ENCODE data around the gene C16orf74.
A peak's percentile ranks its signal among the peaks of the same experiment; 100 is the strongest.

The C16orf74 gene

DNA sequence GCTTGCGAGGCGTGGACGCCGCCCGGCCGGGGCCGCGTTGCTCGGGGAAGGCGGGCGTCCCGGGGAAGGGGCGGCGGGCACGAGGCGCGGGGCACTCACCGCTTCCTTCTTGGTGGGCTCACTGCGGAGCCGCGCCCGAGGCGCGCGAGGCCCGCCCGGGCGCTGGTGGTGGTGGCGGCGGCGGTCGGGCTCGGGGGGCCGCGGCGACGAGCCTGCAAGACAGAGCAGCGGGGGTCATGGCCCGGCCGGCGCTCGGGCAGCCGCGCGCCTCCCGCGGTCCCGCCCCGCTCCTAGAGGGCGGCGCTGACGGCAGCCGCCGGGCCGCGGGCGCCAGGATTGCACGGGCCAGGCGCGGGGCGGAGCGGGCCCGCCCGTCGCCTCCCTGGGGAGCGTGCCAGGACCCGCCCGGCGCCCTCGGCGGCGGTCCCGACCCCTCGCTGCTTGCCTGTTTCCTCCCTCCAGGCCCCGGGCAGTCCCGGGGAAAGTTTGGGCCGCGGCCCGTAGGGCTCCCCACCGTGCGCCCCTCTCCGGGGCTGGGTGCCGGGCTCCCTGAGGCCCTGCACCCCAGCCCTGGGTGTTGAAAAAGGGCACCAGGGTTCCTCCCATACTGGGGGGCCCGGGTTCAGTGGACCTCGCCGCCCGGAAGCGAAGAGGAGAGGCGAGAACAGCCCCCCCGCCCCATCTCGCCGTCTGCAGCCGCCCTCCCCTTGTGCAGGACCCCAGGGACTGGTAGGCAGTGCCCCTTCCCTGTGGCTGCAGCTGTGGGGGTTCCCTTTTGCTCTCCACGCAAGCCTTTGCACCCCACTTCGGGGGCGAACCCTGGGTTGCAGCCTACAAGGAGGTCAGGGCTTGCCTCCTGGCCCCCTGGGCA is at the start of gene C16orf74:
TSS of gene C16orf74 (minus strand) at position 270 of the 871 bp plus-strand sequence. CDS start 15,879 bp downstream, outside the sequence.
- DNase-seq (ENCODE audit: low read depth, low spot score) = no peak

DNA sequence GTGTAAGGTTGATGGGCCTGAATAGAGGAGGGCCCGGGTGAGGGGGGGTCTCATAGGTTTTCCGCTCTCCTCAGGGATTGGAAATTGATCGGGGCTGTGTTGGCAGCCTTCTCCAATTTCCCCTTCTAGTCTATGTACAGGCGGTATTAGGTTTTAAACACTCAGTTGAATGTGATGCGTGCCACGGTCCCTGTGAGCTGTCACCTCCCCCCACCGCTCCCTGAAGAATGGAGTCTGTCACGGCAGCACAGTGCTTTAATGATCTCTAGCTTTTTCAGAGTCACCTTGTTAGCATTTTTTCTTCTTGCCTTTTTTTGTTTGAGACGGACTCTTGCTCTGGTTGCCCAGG is 49.4 kb upstream of the C16orf74 start:
- no peak for DNase-seq (ENCODE audit: low read depth, low spot score)

DNA sequence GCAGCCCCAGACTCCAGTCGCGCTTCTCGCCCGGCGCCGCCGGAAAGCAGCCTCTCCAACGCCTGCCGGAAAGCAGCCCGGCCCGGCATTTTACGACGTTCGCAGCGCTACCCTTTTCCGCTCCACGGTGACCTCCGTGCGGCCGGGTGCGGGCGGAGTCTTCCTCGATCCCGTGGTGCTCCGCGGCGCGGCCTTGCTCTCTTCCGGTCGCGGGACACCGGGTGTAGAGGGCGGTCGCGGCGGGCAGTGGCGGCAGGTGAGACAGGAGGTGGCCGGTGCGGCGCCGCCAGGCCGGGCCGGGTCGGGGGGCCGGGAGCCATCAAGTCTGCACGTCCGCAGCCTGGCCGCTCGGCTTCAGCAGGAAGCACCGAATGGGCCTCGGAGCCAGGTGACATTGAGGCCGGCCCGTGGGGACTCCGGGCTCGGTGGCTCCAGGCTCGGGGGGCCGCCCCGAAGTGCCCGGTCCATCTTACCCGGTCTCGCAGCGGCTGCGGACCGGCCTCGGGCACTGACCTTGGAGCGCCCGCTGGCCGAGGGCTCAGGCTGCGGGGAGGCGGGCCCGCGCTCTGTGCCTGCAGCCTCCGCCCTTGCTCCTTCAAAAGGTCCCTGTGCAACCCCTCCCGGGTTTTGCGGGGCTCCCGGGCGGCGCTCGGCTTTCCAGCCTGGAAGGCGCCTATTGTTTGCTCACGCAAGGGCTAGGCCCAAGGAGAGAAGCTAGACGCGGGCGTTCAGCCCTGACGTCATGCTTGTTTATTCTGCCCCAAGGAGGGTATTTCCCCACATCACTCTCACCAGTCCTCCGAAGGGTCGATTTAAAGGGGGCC is 48.8 kb upstream of the C16orf74 start, which contains the start of the genes COX4I1 and EMC8:
TSS of gene COX4I1 (plus strand) at position 199 of the 824 bp plus-strand sequence. CDS start 1,511 bp downstream, outside the sequence.
TSS of gene EMC8 (minus strand) at position 48 of the 824 bp plus-strand sequence. CDS start 249 bp downstream, outside the sequence.
- DNase-seq (ENCODE audit: low read depth, low spot score) = peak; percentile 73

DNA sequence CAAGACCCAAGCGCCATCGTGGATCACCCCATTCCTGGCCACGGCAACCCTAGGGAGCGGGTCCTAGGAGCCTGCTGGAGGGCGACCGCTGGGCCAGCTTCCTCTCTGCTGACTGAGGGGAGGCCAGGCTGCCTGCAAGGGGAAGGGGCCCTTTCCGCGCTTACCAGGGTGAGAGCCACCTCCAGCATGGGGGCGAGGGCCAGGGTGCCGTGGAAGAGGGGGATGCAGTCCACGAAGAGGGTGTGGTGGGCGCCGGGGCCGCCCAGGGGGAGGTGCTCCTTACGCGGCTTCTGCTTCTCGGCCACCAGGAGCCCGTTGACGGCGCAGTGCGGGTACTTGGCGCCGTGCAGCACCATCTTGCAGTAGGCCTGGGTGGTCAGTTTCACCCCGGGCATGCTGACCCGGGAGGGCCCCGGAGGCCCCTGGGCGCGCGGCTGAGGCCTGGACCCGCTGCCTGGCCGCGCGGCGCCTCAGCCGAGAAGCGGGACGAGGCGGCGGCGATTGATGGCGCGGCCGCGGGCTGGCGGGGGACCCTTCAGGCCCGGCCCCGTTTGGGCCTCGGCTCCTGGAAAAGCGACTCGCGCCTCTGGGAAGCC is 48.1 kb upstream of the C16orf74 start:
- DNase-seq (ENCODE audit: low read depth, low spot score) = no peak

DNA sequence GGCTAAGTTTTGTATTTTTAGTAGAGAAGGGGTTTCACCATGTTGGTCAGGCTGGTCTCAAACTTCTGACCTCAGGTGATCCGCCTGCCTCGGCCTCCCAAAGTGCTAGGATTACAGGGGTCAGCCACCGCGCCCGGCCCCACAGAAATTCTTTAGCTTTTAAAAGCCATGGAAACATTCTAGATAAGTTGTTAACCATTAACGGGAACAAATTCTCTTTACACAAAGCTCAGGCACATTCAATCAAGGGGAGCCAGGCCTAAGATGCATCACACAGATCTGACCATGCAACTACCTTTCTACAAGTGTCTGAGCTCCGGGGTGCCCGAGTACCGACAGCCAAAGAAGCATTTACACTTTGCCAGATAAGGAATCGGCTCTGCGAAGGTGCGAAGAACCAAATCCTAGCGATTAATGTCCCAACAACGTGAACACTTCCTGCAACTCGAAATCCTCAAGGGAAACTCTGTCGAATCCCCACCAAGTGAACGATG is 47.4 kb upstream of the C16orf74 start:
- no peak for DNase-seq (ENCODE audit: low read depth, low spot score)

DNA sequence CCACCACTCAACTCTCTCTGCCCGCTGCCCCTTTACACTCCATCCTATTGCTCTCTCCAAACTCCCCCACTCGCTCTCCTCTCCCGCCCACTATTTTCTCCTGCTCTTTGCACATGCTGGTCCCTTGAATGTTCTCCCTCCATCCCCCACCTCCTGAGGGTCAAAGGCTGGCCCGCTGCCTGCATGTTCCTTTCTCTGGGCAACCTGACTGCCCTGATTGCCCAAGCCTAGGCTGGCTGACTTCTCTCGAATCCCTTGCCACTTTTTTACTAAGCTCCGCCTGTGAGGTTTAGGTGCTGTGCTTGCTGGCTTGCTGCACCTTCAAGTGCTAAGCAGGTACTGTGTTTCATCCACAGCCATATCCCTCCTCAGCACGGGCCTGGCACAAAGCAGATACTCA is 45.7 kb upstream of the C16orf74 start:
- no peak for DNase-seq (ENCODE audit: low read depth, low spot score)

DNA sequence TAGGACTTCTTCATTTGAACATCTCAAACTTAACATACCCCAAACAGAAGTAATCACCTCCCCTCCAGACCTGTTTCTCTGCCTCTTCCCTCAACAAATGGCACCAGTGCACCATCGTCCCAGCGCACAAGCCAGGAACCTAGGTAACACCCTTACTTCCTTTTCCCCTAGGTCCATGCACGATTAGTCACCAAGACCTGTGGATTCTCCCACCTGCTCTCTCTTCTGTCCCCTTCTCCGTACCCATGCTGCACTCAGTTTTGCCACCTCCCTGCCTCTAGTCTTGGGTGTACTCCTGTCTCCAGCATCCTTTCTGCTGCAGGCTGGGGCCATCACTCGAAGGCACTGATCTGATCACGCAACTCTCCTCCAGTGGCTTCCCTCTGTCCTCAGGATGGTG is 45.3 kb upstream of the C16orf74 start:
- no peak for DNase-seq (ENCODE audit: low read depth, low spot score)

DNA sequence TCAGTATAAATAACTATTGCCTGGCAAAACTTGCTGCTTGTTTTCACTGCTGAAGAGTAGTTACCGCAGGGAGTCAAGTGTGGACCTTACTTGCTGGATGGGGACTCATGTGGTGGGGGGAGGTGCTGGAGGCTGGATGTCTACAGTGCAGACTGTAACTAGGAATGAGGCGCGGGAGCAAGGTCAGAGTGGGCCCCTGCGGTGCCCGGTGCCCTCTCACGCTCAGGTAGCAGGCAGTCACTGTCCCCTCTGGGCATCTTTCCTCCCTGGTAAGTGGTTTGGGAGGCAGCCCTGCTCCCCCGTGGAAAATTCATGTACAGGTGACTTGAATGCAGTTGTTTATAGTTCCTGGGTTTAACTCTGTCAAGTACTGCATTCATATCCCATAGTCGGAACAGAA is 43.8 kb upstream of the C16orf74 start:
- DNase-seq (ENCODE audit: low read depth, low spot score) = no peak

DNA sequence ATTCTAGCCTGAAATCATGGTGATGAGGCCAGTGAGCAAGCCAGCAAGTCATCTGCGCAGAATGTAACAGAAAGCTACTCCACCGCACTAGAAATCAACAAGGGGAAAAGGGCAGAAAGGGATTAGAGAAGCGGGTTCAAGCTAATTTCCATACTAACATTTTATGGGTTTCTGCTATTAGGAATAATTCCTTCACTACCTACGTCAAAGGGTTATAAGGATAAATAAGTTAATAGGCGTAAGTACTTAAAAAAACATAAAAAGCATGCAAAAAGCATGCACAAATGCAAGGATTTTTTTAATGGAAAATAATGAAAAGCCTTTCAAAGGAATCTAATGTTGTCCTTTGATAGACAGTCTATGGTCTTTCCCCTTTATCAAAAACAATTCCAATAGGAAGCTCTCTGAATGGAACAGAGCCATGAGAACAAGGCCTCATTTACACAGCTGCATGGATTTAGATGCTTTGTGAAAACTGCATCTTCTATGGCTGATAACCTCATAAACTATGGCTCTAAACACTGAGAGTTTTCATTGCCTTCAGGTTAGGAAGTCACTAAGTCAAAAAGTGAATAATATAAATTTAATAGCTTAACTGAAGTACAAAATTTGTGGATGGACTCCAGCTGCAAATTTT is 42.9 kb upstream of the C16orf74 start:
- DNase-seq (ENCODE audit: low read depth, low spot score) = no peak

DNA sequence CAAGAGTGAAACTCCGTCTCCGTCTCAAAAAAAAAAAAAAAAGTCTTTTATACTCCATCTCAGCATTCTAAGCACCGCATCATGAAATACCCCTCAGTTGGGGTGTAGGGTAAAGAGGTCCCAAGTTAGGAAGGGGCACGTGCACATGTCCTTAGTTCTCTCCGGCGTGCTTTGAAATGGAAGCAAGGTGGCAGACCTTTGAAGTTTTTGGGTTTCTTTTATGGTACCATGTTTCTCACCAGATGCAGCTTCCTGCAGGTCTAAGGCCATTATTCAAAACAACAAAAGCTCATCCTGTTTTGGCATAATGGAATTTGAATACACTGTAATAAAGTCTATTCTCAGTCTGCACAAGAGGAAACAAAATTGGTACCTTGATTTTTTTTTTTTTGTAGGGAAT is 38.9 kb upstream of the C16orf74 start:
- DNase-seq (ENCODE audit: low read depth, low spot score) = no peak

DNA sequence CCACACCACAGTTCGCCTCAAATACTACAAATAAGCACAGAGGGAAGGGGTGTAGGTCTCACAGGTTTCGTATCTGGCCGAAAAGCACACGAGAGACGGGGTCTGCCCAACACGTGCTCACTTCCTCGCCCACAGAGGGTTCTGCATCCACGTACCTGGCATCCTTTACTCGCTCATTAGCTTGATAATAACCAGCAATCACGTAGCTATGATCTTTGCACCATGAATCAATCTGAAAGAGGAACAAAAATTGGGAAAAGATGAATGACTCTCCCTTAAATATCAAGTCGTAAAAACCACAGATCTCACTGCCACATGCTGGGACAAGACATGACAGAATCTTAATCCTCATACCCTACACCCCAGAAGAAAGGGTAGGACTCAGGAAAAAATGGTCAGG is 37.9 kb upstream of the C16orf74 start:
- no peak for DNase-seq (ENCODE audit: low read depth, low spot score)

DNA sequence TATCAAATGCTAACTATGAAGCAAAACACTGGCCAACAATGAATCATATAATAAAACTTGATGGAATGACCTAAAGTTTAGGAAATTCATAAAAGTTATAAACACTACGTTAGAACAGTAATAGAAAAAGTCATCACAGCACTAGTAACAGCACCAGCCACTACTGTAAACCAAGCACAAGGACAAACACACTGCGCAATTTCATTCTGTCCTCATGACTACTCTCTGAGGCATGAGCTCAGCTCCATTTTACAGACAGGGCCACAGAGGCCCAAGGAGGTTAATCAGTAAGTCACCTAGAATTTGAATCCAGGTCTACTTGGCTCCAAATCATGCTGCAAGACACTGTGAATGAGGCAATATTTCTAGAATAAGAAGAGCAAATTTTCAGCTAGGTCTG is 35.0 kb upstream of the C16orf74 start:
- DNase-seq (ENCODE audit: low read depth, low spot score) = no peak

DNA sequence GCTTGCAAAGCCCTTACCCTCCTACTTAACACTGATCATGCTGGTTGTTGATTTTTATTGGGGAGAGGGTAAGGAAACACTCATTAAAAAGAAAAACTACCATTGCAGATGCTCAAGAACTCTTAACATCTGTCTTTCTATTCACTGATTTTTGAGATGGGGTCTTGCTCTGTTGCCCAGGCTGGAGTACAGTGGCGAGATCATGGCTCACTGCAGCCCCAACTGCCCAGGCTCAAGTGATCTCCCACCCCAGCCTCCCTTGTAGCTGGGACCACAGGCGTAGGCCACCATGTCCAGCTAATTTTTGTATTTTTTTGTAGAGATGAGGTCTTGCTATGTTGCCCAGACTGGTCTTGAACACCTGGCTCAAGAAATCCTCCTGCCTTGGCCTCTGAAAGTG is 33.9 kb upstream of the C16orf74 start:
- DNase-seq (ENCODE audit: low read depth, low spot score) = no peak

DNA sequence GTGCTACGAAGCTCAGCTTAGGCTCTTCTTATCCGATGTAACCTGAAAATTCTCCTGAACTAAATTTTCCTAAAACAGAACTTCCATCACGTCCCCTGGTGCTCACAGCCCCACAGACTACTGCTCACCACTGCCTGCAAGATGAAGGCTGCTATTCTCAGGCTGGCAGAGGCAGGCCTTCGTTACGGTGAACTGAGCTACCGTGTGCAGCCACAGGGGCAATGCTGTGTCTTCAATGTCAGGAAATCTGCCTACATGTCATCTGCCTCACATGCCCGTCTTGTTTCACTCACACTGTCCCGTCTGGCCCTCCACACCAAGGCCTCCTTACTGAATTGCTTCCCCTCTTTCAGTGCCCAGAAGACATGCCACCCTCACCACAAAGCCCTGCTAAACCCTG is 32.5 kb upstream of the C16orf74 start:
- DNase-seq (ENCODE audit: low read depth, low spot score) = no peak

DNA sequence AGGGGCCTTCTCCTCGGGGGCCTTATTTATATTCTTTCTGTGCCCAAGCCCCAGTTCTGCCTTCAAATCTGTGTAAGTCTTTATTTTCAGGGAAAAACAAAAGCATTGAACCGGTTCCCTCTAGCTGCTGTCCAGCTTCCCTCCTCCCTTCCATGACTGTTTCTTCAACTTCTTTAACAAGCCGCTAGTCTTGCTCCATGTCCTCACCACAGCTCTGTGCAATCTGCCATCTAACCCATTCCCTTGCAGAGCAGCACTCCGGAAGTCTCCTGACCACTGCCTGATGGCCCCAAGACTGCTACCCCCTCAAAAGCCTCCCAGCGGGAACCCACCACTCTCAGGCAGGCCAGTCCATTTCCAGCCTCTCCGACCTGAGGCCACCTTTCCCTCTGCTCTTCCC is 31.6 kb upstream of the C16orf74 start:
- DNase-seq (ENCODE audit: low read depth, low spot score) = no peak

DNA sequence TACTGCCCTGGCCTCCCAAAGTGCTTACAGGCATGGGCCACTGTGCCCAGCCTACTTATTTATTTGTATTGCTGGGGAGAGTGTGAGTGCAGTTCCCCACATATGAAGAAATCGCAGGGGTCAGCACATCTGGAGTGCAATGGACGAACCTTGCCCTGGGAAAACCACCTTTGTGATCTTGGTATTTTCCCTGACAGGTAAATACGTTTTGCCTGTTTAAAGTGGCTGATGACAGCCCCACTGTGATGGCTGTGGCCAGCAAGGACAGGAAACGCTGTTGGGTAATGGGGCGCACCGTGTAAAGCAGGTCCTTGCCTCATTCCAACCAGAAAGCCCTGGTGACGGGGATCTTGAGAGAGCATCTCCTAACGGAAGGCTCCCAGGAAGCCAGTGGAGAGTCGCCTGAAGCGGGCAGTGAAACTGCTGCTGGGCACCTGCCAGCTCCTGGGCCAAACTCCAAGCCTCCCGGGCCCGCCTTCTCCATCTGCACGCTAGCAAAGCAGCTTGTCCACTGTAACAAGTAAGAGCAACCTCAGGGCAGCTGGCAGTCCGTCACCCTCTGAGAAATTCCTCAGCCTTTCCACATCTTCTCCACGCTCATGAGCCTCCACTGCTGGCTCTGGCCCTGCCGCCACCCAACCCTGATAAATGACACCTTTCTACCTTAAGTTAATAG is 30.9 kb upstream of the C16orf74 start:
- DNase-seq (ENCODE audit: low read depth, low spot score) = no peak

DNA sequence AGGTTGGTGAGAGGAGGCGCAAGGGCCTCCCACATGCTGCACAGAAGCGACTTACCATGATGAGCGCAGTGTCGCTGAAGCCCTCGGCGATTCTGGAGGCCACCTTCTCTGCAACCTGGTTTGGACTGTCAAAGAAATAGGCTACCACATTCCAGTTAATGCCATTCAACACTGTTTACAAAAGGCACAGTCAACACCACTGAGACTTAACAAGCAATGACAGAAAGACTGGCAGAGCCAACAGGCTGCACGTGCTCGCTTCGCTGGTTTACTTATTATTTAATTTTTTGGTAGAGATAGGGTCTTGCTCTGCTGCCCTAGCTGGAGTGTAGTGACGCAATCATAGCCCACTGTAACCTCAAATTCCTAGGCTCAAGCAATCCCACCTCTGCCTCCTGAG is 30.3 kb upstream of the C16orf74 start:
- DNase-seq (ENCODE audit: low read depth, low spot score) = no peak

DNA sequence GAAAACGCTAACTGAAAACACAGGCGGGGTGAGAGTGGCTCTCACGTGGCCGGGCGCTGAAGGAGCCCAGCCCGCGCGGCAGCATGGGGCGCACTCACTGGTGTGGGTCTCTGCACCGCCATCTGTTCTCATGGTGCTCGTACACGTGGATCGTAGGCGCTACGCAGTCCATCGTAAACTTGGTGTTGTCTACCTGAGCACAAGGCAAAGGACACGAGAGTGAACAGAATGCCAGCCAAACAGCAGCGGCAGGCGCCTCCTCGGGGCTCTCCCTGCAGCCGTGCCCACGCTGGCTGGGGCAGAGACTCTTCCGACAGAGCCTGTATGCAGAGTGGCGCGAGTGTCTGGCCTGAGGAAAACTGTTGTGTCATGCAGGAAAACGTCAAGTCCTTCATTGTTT is 29.4 kb upstream of the C16orf74 start:
- no peak for DNase-seq (ENCODE audit: low read depth, low spot score)

DNA sequence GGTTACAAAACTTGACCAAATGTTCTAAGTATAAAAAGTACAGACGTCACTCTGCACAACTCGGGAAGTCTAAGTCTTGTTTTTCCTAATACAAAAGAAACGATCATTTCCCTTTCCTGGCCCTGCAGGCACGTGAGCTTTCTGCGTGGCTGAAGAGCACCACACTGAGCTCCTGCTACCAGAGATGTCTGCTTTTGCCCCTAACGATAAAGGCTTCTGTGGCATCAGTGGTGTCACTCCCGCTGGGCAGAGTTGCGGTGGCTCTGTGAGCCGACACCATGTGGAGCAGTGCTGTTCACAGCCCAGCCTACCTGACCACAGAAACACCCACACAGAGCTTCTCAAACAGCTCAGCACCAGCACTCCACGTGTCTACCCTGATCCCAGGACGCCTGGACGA is 28.0 kb upstream of the C16orf74 start:
- no peak for DNase-seq (ENCODE audit: low read depth, low spot score)

DNA sequence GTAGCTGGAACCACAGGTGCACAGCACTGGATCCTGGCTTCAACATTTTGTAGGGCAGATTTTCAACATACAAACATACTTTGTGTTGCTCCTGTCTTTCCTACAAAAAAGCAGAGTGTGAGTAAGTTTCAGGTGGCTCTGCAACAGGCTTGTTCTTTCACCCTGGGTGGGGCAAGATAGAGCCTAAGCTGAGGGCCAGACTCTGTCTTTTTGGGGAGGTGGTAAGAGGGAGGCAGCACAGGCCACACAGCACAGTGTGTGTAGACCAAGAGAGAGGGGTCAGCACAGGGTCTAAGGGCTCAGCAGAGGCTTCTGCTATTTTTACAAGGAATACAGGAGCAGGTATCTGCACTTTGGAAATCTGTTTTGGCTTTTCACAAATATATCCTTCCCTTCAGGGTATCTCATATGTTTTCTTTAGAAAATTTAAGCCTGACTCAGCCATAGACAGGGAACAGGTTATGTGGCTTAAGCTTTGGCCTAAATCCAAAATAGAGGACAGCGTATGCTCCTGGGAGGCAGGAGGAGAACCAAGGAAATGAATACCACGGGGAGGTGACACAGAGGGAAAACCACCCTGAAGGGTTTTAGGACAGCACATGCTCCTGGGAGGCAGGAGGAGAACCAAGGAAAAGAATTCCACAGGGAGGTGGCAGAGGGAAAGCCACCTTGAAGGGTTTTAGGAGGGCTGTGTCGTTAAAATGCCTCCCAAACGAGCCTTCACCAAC is 26.9 kb upstream of the C16orf74 start:
- no peak for DNase-seq (ENCODE audit: low read depth, low spot score)

Data from brain pericyte (primary cell).